ENCODE results near the gene DNAI1. TPM values are rescaled to one million over a fixed set of nuclear protein-coding genes. Genes with fewer than 3 reads are reported as not detected.

The DNAI1 gene
- total and polyA plus RNA-seq, 2 of the 13 experiments (the other 11 are each of a cell fraction or from before 2014, with no cell fraction given): not detected

DNA sequence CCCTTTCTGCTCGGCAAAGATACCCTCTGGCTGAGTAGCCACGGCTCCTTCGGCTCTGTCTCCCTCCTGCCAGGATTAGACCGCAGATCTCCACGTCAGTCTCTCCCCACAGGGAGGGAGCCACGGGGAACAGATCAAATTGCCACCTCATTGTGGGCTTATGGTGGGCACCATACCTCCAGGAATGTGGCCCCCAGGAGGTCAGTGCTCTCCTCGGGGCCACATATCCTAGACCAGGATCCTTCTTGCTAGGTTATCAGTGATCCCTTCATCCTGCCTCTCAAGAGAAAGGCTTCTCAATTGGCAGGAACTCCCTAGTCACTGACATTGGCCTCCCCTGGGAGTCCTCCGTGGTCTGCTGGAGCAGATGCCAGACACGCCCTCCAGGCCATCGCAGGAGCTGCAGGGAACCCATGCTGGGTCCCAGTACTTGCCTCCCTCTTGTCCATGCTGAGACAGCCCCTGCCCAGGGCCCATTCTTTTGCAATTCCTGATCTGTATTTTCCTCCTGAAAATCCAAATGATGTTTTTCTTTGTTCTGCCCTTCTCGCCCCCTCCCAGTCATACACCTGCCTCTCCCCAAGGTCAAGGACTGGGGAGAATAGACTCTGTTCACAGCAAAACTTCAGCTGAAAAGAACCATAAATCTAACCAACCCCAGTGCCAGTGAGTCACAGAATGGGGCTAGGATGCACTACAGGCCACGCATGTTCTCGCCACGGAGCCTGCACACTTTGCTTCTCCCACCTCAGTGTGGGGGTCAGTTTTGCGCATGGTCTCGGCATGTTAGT, 95.8 kb downstream of the DNAI1 start:
- Histone ChIP-seq H3K36me3 (replicated peaks in 1 of 2; ENCODE audit: control insufficient read depth in 1 of 2, insufficient read depth in 2 of 2, low read length in 2 of 2) (no peaks in the 10 kb centered on the region), H3K27me3 (ENCODE audit: control insufficient read depth in 1 of 2, insufficient read depth in 2 of 2, low read length in 2 of 2) (peaks cover 8 to 60% of the 10 kb centered on the region in 2 experiments; a peak in 4 of 5 replicates), H3K4me2 (ENCODE audit: low read depth, low read length) (no peak overlapping the region), H3K4me3 (replicated peaks in 1 of 3; ENCODE audit: insufficient read depth in 1 of 3, low read depth in 2 of 3, low read length in 3 of 3) (no peak overlapping the region), H4K20me1 (ENCODE audit: insufficient read depth, low read length) (peaks cover 2% of the 10 kb centered on the region; the same call in 1 of the 2 replicates), H3K9ac (ENCODE audit: insufficient read depth, low read depth, low read length) (no peak overlapping the region), H3K27ac (ENCODE audit: extremely low read length, insufficient read depth, low read length) (no peak overlapping the region), H2AFZ (ENCODE audit: low read length) (no peak overlapping the region), H3K4me1 (ENCODE audit: insufficient read depth, low read length) (peaks cover 14% of the 10 kb centered on the region), H3K9me3 (ENCODE audit: low read length) (no peaks in the 10 kb centered on the region), H3K79me2 (ENCODE audit: insufficient read depth, low read length) (no peaks in the 10 kb centered on the region)
- CTCF ChIA-PET (ENCODE audit: low intra/inter-chr PET ratio, low total read pairs): no interaction called here
- in situ Hi-C loops (cut with HindIII; ENCODE audit: extremely low pct_ligation_motif_present, low pct_unique_long_range_greater_than_20kb) (loop anchor here (5.0 kb wide), 1 partner anchor 38 kb away; no protein-coding TSS in a partner anchor), intact Hi-C loops (cut with micrococcal nuclease; ENCODE audit: unreplicated experiment) (no loop called here)
- POLR2A ChIA-PET: no interaction called here
- 38% methylated on average over 14 of the region's 16 CpGs for WGBS (ENCODE audit: low lambda C conversion rate)
- DNase-seq (ENCODE audit: low spot score): no peak
- peak; percentile 31; the same call in 1 of the 3 replicates for ATAC-seq
- BruUV-seq (replicated peaks): no TSS peak
- FAIRE-seq: no peak
- TF ChIP-seq ZSCAN12 (CRISPR knock-in tag; IDR thresholded peaks at IDR 0.05) (no peak), SMAD9 (CRISPR knock-in tag; IDR thresholded peaks at IDR 0.05) (no peak)

DNA sequence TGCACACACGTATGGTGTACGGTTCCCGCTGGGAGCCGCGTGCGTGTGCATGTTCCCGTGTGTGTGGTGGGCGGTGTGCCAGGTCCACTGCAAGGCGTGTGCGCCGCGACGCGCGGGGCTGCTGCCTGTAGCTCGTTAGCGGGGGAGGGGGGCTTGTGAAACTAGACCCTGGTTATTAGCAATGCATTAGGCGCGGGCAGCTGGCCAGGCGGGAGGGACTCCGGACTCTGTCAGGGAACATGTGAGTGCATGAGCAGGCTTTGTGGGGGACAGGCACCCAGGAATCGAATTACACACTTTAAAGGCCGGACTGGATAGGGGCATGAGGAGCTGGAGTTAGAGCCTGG, 96.4 kb downstream of the DNAI1 start:
- Histone ChIP-seq H3K9me3 (ENCODE audit: low read length) (no peaks in the 10 kb centered on the region), H3K4me1 (ENCODE audit: insufficient read depth, low read length) (peaks cover 20% of the 10 kb centered on the region), H3K27ac (ENCODE audit: extremely low read length, insufficient read depth, low read length) (no peak overlapping the region), H2AFZ (ENCODE audit: low read length) (no peak overlapping the region), H4K20me1 (ENCODE audit: insufficient read depth, low read length) (peaks cover 2% of the 10 kb centered on the region; the same call in 1 of the 2 replicates), H3K27me3 (ENCODE audit: control insufficient read depth in 1 of 2, insufficient read depth in 2 of 2, low read length in 2 of 2) (peaks cover 8 to 60% of the 10 kb centered on the region in 2 experiments; a peak in 4 of 5 replicates), H3K79me2 (ENCODE audit: insufficient read depth, low read length) (no peaks in the 10 kb centered on the region), H3K4me3 (replicated peaks in 1 of 3; ENCODE audit: insufficient read depth in 1 of 3, low read depth in 2 of 3, low read length in 3 of 3) (no peak overlapping the region), H3K4me2 (ENCODE audit: low read depth, low read length) (no peak overlapping the region), H3K9ac (ENCODE audit: insufficient read depth, low read depth, low read length) (no peak overlapping the region), H3K36me3 (replicated peaks in 1 of 2; ENCODE audit: control insufficient read depth in 1 of 2, insufficient read depth in 2 of 2, low read length in 2 of 2) (no peaks in the 10 kb centered on the region)
- POLR2A ChIA-PET: no interaction called here
- TF ChIP-seq ZEB1 (IDR thresholded peaks at IDR 0.05; ENCODE audit: insufficient replicate concordance, low read depth) (no peak), GABPA (IDR thresholded peaks at IDR 0.05; ENCODE audit: low read depth, low read length) (no peak), GABPA (CRISPR knock-in tag; IDR thresholded peaks at IDR 0.05; ENCODE audit: low read depth) (no peak), NAIF1 (CRISPR knock-in tag; IDR thresholded peaks at IDR 0.05; ENCODE audit: borderline replicate concordance) (no peak)
- TF ChIP-seq, protein P1, sequence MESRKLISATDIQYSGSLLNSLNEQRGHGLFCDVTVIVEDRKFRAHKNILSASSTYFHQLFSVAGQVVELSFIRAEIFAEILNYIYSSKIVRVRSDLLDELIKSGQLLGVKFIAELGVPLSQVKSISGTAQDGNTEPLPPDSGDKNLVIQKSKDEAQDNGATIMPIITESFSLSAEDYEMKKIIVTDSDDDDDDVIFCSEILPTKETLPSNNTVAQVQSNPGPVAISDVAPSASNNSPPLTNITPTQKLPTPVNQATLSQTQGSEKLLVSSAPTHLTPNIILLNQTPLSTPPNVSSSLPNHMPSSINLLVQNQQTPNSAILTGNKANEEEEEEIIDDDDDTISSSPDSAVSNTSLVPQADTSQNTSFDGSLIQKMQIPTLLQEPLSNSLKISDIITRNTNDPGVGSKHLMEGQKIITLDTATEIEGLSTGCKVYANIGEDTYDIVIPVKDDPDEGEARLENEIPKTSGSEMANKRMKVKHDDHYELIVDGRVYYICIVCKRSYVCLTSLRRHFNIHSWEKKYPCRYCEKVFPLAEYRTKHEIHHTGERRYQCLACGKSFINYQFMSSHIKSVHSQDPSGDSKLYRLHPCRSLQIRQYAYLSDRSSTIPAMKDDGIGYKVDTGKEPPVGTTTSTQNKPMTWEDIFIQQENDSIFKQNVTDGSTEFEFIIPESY (CRISPR knock-in tag; IDR thresholded peaks at IDR 0.05): peak; percentile 81; the same call in 1 of the 2 replicates
- intact Hi-C loops (cut with micrococcal nuclease; ENCODE audit: unreplicated experiment) (no loop called here), in situ Hi-C loops (cut with HindIII; ENCODE audit: extremely low pct_ligation_motif_present, low pct_unique_long_range_greater_than_20kb) (no loop called here)
- ATAC-seq: no peak
- no peak for FAIRE-seq
- DNase-seq (ENCODE audit: low spot score): no peak
- CTCF ChIA-PET (ENCODE audit: low intra/inter-chr PET ratio, low total read pairs): no interaction called here
- WGBS (ENCODE audit: low lambda C conversion rate): 52% methylated on average over 23 of the region's 23 CpGs
- BruUV-seq (replicated peaks): no TSS peak

Measured in HepG2 (cell line).